ENCODE data around the gene PGF. TPM values are rescaled to one million over a fixed set of nuclear protein-coding genes. Genes with fewer than 3 reads are reported as not detected.

PGF gene
- total and polyA plus RNA-seq, 2 of the 13 experiments (the other 11 are each of a cell fraction or from before 2014, with no cell fraction given) = 10.7 to 27.5 TPM

DNA sequence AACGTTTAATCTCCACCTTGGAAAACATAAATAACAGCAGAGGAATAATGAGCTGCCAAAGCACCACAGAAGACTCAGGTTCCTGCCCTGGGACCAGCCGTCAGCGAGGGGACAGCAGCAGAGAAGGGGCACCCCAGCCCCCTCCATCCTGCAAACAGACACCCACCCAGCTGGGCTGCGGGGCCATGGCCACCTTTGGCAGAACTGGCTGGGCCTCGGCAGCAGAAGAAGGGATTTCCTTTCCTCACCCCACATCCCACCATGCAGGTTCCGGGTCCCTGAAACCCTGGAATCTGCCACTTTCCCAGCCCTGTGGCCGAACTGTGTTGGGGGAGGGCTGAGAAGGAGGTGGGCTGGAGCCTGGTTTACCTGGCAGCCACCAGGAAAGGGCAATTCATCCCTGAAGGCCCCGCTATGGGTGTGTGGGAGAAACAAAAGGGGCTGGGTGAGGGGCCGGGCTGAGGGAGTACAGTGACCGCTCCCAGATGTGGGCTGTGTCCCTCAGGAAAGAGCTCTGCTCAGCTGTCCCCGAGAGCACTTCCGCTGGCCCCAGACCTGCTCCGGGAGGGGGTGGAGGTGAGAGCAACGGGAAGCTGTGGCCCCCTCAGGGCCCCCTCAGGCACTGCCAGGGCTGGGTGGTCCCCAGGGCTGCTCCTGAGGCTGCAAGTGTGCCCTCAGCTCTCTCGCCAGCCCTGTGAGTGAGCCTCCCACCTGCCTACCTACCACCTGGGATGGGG is 3.8 kb downstream of the PGF start (continued):
- TF ChIP-seq ZNF713 (CRISPR knock-in tag; IDR thresholded peaks at IDR 0.05) (no peak), AGO1 (IDR thresholded peaks at IDR 0.05; ENCODE audit: low read depth, low read length, poor library complexity, severe bottlenecking) (peak; percentile 56), KLF16 (CRISPR knock-in tag; IDR thresholded peaks at IDR 0.05) (0 out of 4 replicates have a peak, but pooled peaks of 1 of the 2 experiments have one; percentile 32), ZNF589 (CRISPR knock-in tag; conservative IDR thresholded peaks at IDR 0.05) (no peak), ZSCAN31 (CRISPR knock-in tag; IDR thresholded peaks at IDR 0.05; ENCODE audit: low read depth) (no peak), ZNF224 (CRISPR knock-in tag; IDR thresholded peaks at IDR 0.05) (no peak), NFKB2 (CRISPR knock-in tag; IDR thresholded peaks at IDR 0.05; ENCODE audit: borderline replicate concordance) (no peak), ZNF777 (CRISPR knock-in tag; IDR thresholded peaks at IDR 0.05) (peak; percentile 41), IRF2 (CRISPR knock-in tag; IDR thresholded peaks at IDR 0.05) (0 out of 2 replicates have a peak, but pooled peaks have one; percentile 5), ZNF431 (CRISPR knock-in tag; IDR thresholded peaks at IDR 0.05; ENCODE audit: borderline replicate concordance, low read depth) (no peak), SMAD3 (CRISPR knock-in tag; IDR thresholded peaks at IDR 0.05) (no peak)
- TF ChIP-seq, protein P1, sequence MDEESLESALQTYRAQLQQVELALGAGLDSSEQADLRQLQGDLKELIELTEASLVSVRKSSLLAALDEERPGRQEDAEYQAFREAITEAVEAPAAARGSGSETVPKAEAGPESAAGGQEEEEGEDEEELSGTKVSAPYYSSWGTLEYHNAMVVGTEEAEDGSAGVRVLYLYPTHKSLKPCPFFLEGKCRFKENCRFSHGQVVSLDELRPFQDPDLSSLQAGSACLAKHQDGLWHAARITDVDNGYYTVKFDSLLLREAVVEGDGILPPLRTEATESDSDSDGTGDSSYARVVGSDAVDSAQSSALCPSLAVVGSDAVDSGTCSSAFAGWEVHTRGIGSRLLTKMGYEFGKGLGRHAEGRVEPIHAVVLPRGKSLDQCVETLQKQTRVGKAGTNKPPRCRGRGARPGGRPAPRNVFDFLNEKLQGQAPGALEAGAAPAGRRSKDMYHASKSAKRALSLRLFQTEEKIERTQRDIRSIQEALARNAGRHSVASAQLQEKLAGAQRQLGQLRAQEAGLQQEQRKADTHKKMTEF (CRISPR knock-in tag; IDR thresholded peaks at IDR 0.05) = peak; percentile 32; the same call in 1 of the 2 replicates
- TF ChIP-seq, protein P2, sequence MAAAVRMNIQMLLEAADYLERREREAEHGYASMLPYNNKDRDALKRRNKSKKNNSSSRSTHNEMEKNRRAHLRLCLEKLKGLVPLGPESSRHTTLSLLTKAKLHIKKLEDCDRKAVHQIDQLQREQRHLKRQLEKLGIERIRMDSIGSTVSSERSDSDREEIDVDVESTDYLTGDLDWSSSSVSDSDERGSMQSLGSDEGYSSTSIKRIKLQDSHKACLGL (CRISPR knock-in tag; IDR thresholded peaks at IDR 0.05) = peak; percentile 54; the same call in 1 of the 2 replicates
- TF ChIP-seq, protein P3, sequence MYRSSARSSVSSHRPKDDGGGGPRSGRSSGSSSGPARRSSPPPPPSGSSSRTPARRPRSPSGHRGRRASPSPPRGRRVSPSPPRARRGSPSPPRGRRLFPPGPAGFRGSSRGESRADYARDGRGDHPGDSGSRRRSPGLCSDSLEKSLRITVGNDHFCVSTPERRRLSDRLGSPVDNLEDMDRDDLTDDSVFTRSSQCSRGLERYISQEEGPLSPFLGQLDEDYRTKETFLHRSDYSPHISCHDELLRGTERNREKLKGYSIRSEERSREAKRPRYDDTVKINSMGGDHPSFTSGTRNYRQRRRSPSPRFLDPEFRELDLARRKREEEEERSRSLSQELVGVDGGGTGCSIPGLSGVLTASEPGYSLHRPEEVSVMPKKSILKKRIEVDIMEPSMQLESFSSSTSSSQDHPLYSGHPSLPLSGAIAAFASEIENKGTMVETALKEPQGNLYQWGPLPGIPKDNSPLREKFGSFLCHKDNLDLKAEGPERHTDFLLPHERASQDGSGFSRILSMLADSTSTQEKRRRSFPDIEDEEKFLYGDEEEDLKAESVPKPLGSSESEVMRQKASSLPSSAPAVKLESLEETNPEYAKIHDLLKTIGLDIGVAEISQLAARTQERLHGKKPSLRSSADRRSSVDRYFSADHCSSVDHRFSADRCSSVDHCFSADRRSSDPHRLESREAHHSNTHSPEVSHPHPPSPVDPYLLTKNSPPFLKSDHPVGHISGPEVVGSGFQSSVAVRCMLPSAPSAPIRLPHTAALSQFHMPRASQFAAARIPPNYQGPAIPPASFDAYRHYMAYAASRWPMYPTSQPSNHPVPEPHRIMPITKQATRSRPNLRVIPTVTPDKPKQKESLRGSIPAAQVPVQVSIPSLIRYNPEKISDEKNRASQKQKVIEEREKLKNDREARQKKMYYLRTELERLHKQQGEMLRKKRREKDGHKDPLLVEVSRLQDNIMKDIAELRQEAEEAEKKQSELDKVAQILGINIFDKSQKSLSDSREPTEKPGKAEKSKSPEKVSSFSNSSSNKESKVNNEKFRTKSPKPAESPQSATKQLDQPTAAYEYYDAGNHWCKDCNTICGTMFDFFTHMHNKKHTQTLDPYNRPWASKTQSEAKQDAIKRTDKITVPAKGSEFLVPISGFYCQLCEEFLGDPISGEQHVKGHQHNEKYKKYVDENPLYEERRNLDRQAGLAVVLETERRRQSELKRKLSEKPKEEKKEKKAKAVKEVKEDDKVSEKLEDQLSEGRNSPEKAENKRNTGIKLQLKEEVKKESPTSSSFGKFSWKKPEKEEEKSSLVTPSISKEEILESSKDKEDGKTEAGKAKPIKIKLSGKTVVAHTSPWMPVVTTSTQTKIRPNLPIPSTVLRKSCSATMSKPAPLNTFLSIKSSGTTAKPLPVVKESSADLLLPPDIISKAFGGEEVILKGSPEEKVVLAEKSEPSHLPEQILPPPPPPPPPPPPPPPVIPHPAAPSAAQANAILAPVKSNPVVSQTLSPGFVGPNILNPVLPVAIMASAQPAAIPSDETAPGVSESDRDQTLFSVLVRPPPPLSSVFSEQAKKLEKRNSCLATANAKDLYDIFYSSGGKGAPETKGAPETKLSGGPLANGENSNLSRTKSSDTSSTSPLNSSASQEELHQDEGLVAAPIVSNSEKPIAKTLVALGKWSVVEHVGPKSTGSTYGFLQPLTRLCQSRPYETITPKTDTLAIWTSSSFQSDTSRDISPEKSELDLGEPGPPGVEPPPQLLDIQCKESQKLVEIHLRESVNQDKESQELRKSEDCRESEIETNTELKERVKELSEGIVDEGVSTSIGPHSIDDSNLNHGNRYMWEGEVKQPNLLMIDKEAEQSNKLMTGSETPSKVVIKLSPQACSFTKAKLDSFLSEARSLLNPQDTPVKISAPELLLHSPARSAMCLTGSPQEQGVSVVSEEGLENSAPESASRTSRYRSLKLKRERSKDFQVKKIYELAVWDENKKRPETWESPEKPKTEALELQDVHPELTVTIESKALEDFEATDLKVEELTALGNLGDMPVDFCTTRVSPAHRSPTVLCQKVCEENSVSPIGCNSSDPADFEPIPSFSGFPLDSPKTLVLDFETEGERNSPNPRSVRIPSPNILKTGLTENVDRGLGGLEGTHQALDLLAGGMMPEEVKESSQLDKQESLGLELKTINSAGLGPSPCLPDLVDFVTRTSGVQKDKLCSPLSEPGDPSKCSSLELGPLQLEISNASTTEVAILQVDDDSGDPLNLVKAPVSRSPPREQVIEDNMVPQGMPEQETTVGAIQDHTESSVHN (CRISPR knock-in tag; IDR thresholded peaks at IDR 0.05) = no peak
